G401 (cell line): Measurements from ENCODE around the gene RFT1. TPM values are rescaled to one million over a fixed set of nuclear protein-coding genes. Genes with fewer than 3 reads are reported as not detected.
A peak's percentile ranks its signal among the peaks of the same experiment; 100 is the strongest.

Experiments
- DNase-seq: peaks from one replicate; pipeline ENCODE4 v3.0.0-alpha.2; 2015; ENCODE audit warnings: low spot score
- in situ Hi-C: cut with HindIII; loops from 2 replicates; pipeline ENCODE4 v1.10.0; 2016; ENCODE audit warnings: low sequenced_read_pairs, mixed read lengths
- total RNA-seq: library from RNA; depleted of rRNA; stranded (reverse); fragments of >200 nt; shearing (Covaris generic); gene quantifications from 2 replicates; pipeline ENCODE4 v1.2.3, GENCODE V29; 2014

RFT1 gene
- total RNA-seq, 1 experiment from 2014 or later, result 13.6 TPM

DNA sequence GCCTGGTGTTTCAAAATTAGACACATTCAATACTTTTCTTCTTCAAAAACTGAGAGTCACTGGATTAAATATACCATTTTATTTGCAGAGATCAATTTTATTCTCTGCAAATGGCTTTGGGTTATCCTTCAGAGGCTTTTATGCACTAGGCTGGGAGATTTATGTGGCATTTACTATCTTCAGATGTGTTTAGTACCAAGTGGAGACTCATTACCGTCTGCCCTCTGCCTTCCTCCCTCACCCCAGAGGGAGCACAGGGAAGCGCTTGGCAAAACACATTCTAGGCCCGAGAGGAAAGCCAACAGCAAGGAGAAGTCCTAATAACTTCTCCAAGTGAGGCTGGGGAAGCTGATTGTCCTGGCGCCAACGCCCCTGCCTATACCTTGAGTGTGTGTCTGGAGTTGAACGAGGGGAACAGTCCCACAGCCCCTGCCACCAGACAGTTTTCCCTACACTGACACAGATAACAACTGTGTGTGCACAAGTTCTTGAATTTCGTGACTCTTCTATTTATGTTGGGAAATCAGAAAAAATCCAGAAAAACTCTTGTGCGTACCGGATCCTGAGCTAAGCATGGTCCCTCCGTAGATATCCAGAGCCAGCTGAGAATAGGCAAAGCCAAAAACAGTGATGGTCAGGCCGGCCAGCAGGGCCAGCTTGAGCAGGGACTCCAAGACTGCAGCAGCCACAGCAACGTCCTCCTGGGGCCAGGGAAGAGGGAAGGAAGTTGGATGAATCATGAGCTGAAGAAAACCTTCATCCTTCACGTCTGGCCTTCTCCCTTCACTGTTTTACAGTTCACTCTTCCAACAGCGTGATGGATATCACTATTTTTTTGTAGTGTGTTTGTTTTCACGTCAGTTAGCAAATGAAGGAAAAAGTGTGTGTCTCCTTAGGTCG lies 26.6 kb downstream of the RFT1 start:
- DNase-seq, result no peak
- in situ Hi-C loops, result no loop called here

DNA sequence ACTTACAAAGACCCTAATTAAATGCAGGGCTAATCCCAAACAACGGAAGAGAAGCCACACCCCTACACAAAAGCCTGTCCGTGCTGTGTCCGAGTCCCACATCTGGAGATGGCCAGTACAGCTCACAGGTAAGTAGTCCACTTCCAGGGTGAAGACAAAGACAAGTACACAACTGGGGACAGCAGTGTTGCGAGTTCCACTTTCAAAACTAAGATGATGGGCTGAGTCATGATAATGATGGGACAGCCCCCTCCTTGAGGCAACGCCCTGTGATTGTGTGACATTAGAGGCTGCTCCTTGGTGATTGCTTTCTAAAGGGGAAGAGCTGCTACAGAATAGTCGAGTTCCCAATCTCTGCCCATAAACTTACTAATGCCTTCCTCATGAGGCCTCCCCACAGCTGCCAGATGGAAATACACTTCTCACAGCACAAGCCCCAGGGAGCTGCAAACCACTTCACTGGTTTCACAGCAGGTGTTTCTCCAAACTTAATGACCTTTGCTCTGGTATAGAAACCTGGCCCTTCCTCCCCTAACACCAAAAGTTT lies 27.6 kb downstream of the RFT1 start:
- in situ Hi-C loops, result no loop called here
- no peak for DNase-seq

DNA sequence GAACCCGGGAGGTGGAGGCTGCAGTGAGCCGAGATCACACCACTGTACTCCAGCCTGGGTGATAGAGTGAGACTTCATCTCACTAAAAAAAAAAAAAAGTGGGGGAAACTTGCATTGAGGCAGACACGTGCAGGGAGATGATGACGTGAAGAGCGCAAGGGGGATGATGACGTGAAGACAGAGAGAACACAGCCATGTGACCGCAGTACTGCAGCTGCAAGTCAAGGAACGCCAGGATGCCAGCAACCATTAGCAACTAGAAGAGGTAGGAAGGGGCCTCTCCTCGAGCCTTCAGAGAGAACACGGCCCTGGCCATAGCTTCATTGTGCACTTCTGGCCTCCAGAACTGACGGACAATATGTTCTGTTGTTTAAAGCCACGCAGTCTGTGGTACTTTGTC lies 28.3 kb downstream of the RFT1 start:
- in situ Hi-C loops, result no loop called here
- no peak for DNase-seq

DNA sequence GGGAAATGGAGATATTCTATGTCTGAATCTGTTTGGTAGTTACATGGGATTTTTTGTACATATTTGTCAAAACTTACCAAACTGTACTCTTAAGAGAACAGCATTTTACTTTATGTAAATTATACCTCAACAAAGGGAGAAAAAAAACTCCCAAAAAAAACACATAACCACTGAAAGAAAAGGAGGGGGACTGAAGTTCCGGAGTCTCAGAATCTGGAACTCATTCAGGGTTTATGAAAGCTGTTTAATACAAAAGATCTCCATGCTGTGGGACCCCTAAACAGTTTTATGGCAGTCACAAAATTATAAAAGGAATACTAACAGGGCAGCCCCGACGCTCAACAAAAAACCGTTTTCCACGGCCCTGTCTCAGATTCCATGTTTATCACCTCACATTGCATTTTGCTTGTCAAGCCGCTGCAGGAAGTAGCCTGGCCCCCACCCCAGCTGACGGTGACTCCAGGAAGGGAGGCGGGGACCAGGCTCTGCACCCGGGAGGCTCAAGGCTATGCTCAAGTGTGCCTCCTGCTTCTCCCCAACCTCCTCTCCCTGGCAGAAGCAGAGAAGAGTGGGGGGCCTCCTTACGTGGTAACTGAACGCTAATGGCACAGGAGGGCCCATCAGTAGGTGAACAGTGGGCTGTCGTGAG lies 29.3 kb downstream of the RFT1 start:
- DNase-seq, result no peak
- in situ Hi-C loops, result no loop called here

DNA sequence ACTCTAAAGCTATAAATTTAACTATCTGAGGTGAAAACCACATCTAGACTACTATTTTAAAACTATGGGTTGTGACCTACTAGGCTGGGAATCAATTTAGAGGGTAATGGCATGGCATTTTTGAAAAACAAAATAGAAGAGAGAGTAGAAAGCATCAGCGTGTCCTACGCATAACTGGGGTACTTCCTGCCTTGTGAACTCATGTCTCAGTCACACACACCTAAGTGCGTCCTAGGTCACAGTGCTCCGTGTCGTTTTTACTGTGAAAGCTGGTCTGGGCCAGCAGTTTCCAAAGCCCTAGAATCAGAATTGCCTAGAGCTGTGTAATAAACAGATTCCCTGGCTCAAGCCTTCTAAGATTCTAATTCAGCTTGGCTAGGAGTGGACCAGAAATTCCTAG lies 32.3 kb downstream of the RFT1 start:
- in situ Hi-C loops, result no loop called here
- no peak for DNase-seq

DNA sequence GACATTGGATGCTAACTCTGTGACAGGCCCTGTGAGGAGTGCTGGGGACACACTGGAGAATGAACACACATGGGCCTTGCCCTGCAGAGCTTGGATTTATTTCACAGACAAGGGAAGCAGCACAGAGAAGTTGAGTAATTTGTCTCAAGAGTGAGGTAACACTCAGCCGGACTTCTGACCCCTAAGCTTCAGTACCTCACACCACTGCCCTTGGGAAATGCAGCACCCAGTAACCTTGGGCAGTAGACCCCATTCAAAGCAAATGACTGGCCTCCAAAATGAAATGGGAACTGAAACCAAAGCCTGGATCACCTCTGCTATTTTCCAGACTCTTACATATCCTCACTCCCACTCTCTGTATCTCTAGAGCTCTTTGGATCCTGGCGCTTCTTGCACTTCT lies 37.3 kb downstream of the RFT1 start:
- no peak for DNase-seq
- in situ Hi-C loops, result no loop called here

DNA sequence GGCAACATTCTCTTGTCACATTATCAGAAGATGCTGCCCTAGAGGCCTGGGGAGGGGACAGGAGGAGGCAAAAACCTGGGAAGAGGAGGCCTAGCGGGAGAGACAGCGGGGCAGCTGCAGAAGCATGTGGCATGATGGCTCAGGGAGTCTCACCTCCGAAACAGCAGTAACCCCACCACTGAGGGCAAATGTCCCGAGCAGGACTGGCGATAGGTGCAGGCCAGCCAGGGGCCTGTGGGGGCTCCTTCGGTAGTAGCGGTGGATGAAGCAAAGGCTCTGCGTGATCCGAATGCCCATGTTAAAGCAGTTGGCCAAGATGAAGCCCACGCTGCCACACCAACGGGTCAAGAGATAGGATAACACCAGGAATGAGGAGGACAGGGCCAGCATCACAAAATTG lies 38.0 kb downstream of the RFT1 start:
- in situ Hi-C loops, result no loop called here
- no peak for DNase-seq

DNA sequence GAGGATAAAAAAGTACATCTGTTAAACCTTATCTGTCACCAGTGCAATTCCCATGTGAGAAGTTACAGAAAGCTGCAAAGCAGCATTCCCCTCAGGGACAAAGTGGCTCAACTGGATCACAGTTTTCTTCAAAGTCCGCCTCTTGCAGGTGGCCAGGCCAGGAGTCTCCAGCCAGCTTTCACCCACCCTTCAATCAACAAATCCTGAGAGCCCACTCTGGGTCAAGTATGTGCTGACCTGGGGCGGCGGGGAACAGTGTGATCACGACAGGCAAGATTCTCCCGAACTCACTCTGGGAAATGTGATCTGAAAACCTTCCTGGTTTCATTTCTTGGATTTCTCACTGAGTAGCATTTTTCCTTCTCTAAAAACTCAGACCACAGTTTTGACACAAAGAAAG lies 39.2 kb downstream of the RFT1 start:
- in situ Hi-C loops, result no loop called here
- DNase-seq, result no peak

DNA sequence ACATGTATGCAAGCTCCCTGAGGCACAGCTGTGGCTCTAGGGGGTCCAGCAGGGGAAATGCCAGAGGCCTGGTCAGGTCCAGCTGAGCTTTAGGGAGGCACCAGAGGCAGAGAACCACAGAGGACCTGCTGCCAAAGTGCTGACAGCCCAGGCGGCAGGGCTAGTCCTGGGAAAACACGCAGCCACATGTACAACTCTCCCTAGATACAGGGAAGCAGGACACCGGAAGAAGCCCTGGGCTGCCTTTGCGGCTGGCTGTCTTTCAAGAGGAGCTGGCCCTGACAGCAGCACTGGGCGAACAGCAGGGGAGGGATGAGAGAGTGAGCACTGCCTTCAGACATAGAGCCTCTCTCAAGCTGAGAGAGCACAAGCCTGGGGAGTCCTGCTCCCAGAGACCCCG lies 40.7 kb downstream of the RFT1 start:
- in situ Hi-C loops, result no loop called here

DNA sequence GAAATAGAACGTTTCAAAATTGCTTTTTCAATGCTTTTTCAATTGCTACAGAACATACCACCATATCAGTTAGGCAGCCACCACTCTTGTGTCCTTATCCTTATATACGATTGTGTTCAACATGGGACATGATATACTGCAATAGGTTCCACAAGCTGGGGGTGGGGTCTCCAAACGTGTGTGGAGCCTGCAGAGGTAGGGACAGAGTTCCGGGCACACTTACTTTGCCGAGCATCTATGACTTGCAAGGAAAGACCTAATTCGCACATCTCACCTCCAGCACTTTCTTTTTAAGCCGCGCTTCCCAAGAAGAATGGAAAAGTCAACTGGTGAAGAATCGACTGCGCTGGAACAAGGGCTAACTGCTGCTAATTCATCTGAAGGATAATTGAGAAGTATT lies 44.8 kb downstream of the RFT1 start:
- in situ Hi-C loops, result no loop called here
- no peak for DNase-seq

More for the DNA sequence above, 40.7 kb downstream of the RFT1 start:
- DNase-seq, result peak; percentile 14

DNA sequence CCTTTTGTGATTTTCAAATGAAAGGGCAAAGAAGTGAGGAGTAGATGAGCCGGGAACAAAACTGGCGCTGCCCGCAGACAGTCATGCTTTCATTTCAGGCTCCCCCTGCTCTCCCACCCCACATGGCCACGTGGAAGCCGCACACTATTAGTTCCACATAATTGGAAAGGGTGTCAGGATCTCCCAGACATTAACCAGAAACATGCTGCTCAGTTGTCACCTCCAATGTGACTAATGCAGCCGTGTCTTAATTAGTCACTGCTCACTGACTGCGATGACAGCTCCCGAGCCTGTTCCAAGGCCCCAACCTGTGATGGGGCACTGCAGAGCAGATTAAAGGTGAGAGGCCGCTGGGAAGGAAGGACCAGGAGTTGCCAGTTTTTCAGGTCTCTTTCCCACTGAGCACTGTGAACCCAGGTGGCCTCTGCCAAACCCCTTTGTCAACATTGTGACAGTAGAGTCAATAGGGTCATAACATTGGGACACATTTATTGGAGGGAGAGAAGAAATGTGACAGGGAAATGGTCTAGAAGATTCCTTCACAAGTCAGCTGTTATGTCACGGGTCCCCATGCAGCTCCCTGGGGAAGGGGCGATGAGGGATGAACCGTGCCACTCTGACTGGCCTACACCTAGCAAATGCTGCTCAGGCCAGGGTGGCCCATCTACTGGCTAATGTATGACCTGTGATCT lies 45.8 kb downstream of the RFT1 start:
- in situ Hi-C loops, result no loop called here

DNA sequence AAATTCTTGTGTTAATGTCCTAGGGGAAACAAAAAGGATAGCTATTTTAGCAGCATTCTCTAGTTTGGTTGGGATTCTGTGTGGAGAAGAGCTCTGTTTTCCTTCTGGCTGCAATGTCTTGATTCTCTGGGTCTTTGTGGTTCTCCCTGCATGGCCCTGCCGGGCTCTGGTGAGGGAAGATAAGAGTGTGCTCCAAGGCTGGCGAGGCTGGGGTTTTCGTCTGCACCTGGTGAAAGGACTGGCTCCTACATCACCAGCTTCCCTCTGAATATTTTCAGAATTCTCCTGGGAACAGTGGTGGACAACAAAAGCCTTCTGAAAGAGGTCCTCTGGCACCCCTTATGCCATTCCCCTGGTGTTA lies 46.3 kb downstream of the RFT1 start:
- no peak for DNase-seq
- in situ Hi-C loops, result no loop called here

More for the DNA sequence above, 45.8 kb downstream of the RFT1 start:
- DNase-seq, result peak; percentile 56

DNA sequence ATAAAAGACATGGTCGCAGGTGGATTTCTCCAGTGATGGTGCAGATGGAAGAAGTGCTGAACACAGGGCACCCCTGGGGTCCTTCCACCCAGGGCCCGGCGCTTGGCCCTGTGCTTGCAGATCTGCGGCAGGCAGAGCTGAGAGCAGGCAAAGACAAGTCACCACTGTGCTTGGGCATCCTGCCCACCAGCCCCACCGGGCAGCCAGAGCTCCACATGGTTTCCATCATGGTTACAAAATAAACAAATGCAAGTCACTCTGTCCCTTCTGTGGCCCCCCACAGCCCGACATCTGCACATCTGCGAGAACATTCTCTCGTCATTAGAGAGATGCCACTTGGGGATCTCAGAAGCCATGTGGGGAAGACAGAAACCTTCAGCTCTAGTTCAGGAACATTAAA lies 46.7 kb downstream of the RFT1 start:
- in situ Hi-C loops, result no loop called here
- DNase-seq, result peak; percentile 69

DNA sequence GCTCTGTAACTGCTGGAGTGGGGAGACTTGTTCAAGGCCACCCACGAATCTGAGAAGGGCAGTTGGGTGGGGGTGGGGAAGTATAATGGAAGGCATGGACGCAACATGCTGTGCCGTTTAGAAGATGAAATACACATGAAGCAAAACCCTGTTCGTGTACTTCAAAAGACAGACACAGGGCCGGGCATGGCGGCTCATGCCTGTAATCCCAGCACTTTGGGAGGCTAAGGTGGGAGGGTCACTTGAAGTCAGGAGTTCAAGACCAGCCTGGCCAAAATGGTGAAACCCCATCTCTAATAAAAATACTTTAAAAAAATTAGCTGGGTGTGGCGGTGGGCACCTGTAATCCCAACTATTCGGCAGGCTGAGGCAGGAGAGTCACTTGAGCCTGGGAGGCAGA lies 47.5 kb downstream of the RFT1 start:
- DNase-seq, result no peak
- in situ Hi-C loops, result no loop called here

DNA sequence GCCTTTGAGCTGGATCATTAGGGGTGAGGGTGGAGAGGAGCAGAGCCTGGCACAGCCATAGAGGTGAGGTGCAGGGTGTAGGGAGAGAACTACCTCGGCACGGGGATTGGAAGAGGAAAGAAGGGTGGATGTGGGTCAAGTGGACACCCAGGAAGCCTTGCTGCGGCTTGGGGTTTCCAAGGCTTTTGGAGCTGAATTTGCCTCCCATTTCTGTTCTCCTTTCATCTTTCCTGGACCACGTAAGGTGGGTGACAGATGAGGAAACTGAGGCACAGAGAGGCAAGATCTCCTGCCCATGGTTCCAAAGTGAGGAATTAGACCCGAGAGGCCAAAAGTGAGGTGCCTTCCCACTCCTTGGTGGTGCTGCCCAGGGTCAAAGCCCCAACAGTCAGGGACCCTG lies 48.9 kb downstream of the RFT1 start:
- in situ Hi-C loops, result no loop called here
- DNase-seq, result no peak

DNA sequence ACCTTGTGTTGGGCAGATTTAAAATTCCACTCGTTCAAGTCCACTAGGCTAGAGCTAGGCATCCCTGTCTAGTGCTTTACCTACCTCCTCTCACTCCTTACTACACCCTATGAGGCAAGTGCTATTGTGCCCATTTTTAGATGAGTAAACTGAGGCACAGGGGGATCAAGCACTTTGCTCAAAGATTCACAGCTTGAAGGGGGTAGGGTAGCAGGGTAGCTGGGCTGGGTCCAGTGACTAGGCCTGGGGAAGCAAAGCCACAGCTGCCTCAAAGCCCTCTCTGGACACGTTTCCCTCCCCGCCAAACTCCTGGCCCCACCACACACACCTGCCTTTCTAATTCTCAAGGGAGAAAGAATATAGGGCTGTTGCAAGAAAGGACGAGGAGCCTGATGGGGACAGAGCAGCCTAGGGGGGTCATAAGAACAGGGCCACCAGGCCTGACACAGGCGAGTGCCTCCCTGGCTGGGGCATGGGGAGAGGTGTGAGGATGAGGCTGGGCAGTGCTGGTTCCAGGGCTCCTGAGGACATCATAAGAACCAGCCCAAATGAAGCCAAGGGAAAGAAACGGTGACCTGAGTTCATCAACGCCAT lies 49.5 kb downstream of the RFT1 start:
- no peak for DNase-seq
- in situ Hi-C loops, result no loop called here

DNA sequence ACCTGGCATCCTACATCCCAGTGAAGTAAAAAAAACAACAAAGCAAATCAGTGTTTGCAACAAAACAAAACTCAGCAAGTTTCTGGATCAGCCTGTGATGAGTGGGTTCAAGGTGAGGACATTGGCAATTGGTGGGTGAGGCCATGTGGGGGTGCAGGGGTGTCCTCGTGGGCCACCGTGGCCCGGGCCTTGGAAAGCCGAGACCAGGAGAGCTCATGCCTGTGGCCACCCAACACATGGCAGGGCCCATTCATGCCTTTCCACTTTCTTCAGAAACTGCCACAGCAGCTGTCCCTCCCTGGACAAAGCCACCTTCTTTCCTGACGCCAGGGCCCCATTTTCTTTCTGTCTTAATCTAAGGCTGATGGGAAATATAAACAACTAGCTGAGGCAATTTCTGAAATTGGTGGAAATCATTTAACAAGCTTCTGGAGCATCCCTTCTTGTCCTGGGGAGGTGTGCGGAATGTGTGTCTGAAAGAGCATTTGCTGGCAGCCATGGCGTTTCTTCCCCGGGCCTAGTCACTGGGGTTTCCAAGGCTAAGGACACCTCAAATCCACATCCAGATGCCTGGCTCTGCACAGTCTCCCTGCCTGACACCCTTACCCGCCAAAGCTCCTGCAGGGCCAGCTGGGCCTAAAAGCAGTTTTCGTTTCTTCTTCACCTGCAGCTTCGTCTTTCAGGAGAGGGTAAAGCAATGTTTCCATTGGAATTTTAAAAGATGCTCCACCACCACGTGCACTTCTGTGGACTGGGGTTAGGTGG lies 50.3 kb downstream of the RFT1 start:
- in situ Hi-C loops, result no loop called here
- no peak for DNase-seq

DNA sequence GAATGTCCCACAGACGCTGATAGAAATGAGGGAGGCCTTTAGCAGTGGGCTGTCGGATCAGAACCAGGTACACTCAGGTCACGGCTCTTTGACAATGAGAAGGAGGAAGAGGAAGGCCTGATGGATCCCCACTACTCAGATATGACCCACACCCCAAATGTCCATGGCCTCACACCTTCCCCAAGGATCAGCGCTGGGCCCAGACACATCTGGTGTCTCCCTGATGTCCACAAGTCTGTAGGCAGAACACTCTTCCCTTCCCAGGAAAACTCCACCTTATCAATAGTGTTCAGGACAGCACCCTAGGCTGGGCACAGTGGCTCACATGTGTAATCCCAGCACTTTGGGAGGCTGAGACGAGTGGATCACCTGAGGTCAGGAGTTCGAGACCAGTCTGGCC lies 51.1 kb downstream of the RFT1 start:
- in situ Hi-C loops, result no loop called here
- DNase-seq, result no peak

DNA sequence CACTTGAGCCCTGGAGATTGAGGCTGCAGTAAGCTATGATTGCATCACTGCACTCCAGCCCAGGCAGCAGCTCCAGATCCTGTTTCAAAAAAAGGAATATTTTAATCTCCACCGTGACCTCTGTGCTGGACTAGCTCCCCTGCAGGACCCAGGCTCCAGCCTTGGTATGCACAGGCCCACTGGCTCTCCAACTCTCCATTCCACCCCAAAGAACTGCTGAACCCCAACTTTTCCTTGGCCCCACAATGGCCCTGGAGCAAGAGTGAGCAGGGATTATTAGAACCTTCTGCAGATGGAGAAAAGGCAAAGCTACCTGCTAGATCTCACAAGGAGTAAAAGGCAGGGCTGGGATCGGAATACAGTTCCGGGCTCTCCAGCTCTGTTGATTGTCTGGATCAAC lies 51.6 kb downstream of the RFT1 start:
- DNase-seq, result no peak
- in situ Hi-C loops, result no loop called here
